ENCODE measurements around the gene TBC1D10B.
"Not testable (repeated sequence)": the region's sequence is repeated elsewhere in the genome, so short reads cannot be mapped to it uniquely, and the experiment has no call there.

Gene TBC1D10B

DNA sequence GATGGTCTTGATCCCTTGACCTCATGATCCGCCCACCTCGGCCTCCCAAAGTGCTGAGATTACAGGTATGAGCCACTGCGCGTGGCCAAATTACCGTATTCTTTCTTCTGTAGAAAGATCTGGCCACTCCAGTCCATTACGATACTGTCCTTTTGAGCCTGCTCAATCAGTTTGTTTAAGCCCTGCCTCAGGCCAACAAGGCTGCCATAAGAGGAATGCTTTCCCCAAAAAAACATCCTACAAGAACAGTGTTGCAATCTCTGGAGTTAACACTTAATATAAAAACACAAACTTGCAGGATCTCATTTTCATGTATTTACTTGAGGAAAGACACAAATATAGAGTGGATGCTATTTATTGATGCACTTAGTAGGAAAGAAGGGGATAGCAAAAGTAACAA is 46.1 kb downstream of the TBC1D10B start:
- not testable (repeated sequence) for DNase-seq

- DNase-seq = not testable (repeated sequence)
These were observed 51.6 kb downstream of the TBC1D10B start for GRCh38 chr16:30318647-30319046.

- DNase-seq = not testable (repeated sequence)
These were observed 59.4 kb downstream of the TBC1D10B start for GRCh38 chr16:30310937-30311336.

DNA sequence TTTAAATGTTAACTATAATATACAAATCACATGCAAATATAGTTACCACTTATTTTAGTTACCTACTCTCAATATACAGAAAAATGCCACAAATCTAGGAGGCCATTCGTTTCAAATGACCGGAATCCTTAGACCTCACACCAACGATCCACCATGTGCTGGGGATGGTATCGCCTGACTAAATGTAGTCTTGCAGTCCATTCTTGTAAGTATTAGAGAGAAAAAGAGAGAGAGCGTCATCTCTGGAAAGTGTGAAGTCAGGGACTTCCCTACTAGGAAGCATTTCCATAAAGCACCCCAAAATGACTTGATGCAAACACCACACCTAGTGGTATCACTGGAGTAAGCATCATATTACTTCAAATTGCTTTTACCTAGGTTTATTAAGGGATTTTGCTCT is 61.0 kb downstream of the TBC1D10B start:
- DNase-seq = not testable (repeated sequence)
